22Rv1 (cell line): ENCODE measurements around the gene AGXT2.

Source experiments
- ZFX ChIP-seq: fragments of 450-650 bp; IDR thresholded peaks from 2 replicates; pipeline ENCODE4 v1.6.1; 2017; ENCODE audit warnings: antibody characterized with exemption, borderline replicate concordance
- TF ChIP-seq, protein P1 (sequence below): fragments of 450-650 bp; IDR thresholded peaks from 2 replicates; pipeline ENCODE4 v1.5.1; 2017; ENCODE audit warnings: mild to moderate bottlenecking

DNA sequence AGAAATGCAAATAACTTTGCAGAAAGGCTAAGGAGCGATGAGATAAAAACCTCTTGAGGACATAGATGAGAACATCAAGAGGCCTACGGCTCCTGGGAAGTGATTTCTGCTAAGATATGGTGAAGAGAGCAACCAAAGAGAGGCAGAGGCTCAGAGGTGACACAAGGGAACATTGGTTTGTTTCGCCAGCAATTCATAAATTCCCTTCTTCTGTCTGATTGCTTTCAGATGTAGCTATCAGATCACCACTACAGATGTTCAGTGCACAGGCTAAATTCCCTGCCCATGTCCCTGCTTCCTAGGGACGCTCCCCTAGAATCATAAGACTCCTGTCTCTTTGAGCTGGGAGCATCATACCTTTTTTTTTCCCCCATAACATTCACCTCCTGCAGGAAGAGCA, 11.2 kb downstream of the AGXT2 start:
- TF ChIP-seq, protein P1, sequence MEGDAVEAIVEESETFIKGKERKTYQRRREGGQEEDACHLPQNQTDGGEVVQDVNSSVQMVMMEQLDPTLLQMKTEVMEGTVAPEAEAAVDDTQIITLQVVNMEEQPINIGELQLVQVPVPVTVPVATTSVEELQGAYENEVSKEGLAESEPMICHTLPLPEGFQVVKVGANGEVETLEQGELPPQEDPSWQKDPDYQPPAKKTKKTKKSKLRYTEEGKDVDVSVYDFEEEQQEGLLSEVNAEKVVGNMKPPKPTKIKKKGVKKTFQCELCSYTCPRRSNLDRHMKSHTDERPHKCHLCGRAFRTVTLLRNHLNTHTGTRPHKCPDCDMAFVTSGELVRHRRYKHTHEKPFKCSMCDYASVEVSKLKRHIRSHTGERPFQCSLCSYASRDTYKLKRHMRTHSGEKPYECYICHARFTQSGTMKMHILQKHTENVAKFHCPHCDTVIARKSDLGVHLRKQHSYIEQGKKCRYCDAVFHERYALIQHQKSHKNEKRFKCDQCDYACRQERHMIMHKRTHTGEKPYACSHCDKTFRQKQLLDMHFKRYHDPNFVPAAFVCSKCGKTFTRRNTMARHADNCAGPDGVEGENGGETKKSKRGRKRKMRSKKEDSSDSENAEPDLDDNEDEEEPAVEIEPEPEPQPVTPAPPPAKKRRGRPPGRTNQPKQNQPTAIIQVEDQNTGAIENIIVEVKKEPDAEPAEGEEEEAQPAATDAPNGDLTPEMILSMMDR: no peak
- no peak for TF ChIP-seq ZFX
